CMK (cell line): ENCODE measurements around the gene TBC1D13.
"Not testable (repeated sequence)": the region's sequence is repeated elsewhere in the genome, so short reads cannot be mapped to it uniquely, and the experiment has no call there.

Source experiments
- DNase-seq: peaks from one replicate; pipeline ENCODE4 v3.0.0-alpha.2; 2010; ENCODE audit warnings: low read depth

The TBC1D13 gene

GRCh38 chr9:128821584-128822406 lies 34.7 kb downstream of the TBC1D13 start:
- DNase-seq = no peak

- no peak for DNase-seq
Observed at GRCh38 chr9:128822407-128823042, 35.5 kb downstream of the TBC1D13 start.

GRCh38 chr9:128823362-128823902 lies 36.4 kb downstream of the TBC1D13 start:
- DNase-seq = no peak

GRCh38 chr9:128823903-128824406 lies 36.9 kb downstream of the TBC1D13 start:
- DNase-seq = no peak

- no peak for DNase-seq
Observed at GRCh38 chr9:128824911-128825310, 37.9 kb downstream of the TBC1D13 start.

GRCh38 chr9:128825923-128826700 lies 39.1 kb downstream of the TBC1D13 start:
- no peak for DNase-seq

GRCh38 chr9:128828267-128828666 lies 41.2 kb downstream of the TBC1D13 start:
- no peak for DNase-seq

GRCh38 chr9:128828719-128829452 lies 41.8 kb downstream of the TBC1D13 start:
- DNase-seq = no peak

GRCh38 chr9:128829477-128830251 lies 42.6 kb downstream of the TBC1D13 start, which contains the start of gene SPOUT1:
Gene SPOUT1, minus strand, starts transcription at chr9:128829794. Its CDS starts 14 bp downstream, at chr9:128829780.
- peak; percentile 82 for DNase-seq

GRCh38 chr9:128833696-128834095 lies 46.6 kb downstream of the TBC1D13 start:
- no peak for DNase-seq

GRCh38 chr9:128835246-128836210 lies 48.5 kb downstream of the TBC1D13 start:
- no peak for DNase-seq

- DNase-seq = no peak
Observed at GRCh38 chr9:128836509-128837145, 49.6 kb downstream of the TBC1D13 start.

GRCh38 chr9:128838338-128838737 lies 51.3 kb downstream of the TBC1D13 start:
- DNase-seq = no peak

GRCh38 chr9:128840524-128840923 lies 53.5 kb downstream of the TBC1D13 start:
- DNase-seq = no peak

- no peak for DNase-seq
Observed at GRCh38 chr9:128841694-128842492, 54.8 kb downstream of the TBC1D13 start.

- not testable (repeated sequence) for DNase-seq
Observed at GRCh38 chr9:128843171-128843570, 56.1 kb downstream of the TBC1D13 start.

- no peak for DNase-seq
Observed at GRCh38 chr9:128845186-128845931, 58.3 kb downstream of the TBC1D13 start.
